Iris pigment epithelial cell (primary cell): ENCODE results near the gene MRPL24.

Experiments
- DNase-seq: peaks from one replicate; pipeline ENCODE4 v3.0.0-alpha.2; 2011; ENCODE audit warnings: low read depth

Gene MRPL24

GRCh38 chr1:156692441-156692924, 48.4 kb downstream of the MRPL24 start:
- no peak for DNase-seq

GRCh38 chr1:156691665-156692440, 49.0 kb downstream of the MRPL24 start:
- DNase-seq = no peak

DNA sequence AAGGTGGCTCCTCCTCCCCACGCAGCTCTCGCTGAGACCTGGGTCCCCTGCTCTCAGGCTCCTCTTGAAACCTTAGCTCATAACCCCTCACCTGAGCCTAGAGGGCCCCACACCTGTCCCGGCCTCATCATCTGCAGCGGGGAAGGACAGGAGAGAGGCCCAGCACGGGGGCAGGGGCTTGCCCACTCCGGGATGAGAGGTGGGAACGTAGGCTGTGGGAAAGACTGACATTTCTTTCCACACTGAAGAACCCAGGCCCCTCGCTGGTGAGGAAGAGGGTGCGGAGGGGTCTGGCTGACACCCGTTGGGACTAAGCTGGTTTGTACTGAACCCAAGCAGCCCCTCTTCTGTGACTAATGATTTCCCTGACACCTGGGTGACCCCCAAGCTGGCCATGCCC, 49.7 kb downstream of the MRPL24 start:
- no peak for DNase-seq

GRCh38 chr1:156690675-156691036, 50.2 kb downstream of the MRPL24 start:
- no peak for DNase-seq

- DNase-seq = no peak
Measured at GRCh38 chr1:156689953-156690674, 50.8 kb downstream of the MRPL24 start.

DNA sequence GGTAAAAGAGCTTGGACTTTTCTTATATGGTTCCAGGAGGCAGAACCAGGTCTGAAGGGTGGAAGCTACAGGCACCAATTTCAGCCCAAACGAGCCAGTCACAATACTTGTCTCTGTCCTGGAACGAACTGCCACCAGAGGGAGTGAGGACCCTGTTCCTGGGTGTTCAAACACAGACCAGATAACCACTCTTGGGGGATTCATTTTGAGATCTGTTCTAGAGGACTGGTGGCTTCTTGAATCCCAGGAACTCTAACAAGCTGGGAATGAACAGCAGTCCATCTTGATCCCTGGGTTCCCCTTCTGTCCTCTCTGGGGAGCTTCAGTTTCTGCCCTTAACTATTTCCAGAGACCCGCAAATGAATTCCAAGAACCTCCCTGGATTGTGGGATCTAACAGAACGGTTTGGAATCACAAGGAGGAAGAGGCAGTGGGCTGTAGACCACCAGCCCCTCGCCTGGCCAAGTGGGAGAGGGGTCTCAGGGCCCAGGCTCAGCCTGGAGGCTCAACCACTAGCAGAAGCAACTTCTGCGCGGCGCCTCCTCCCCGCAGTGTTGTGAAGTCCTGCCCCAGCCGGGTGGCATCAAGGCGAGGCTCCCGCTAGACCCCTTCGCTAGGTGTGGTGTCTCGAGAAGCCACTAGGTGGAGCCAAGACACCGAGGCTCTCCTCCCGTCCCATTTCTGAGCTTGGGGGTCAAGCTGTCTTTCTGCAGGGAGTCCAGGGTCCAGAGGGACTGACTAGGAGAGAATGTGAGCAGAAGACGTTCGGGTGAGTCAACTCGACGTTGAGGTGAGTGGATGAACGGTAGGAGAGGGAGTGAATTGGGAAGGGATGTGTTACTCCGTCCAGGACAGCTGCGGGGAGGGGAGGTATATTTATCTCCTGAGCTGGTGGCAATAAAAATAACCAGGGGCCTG, 51.6 kb downstream of the MRPL24 start:
- DNase-seq = peak; percentile 66
